ENCODE data around the gene KRT79. TPM values are rescaled to one million over a fixed set of nuclear protein-coding genes. Genes with fewer than 3 reads are reported as not detected.
A peak's percentile ranks its signal among the peaks of the same experiment; 100 is the strongest.

KRT79 gene
- total RNA-seq, 1 donor = not detected

DNA sequence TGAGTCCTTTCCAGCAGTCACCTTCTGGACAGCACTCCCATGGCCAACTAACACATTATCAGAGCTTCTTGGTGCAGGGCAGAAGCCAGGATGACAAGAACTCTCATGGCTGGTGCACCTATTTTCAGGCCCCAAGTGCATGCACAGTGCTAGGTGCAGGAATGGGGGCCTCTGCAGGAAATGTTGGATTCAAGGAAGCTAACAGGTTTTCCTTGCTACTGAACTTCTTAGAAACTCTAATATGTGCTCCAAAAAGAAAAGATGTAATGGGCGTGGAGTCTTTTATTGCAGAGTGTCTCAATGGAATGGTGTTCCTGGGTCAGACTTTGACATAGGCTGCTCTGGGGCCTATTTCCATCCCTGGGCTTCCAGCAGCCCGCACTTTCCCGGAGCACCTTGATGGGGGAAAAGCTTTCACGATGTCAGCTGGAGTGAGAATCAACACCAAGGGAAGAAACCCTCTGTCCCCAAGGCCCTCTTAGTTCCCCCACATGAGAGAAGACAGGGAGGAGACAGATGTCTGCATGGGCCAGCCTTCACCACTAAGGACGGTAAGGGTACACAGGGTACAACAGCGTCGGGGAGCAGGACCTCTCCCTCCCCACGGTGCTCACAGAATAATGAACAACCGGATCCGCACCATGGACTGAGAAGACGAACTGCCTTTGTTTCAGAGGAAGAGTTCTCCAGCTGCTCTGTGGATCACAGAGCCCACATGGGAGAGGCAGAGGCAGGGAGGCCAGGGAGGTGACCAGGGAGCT, 45.1 kb downstream of the KRT79 start:
- no peak for TF ChIP-seq CTCF (IDR thresholded peaks at IDR 0.05; ENCODE audit: insufficient read depth, low read depth, low read length)
- H3K4me3 ChIP-seq (ENCODE audit: low read depth, low read length) = no peak overlapping the region
- DNase-seq (ENCODE audit: low read depth) = no peak

- H3K4me3 ChIP-seq (ENCODE audit: low read depth, low read length) = no peak overlapping the region
- DNase-seq (ENCODE audit: low read depth) = no peak
- no peak for TF ChIP-seq CTCF (IDR thresholded peaks at IDR 0.05; ENCODE audit: insufficient read depth, low read depth, low read length)
Observed at GRCh38 chr12:52788192-52788875, 45.8 kb downstream of the KRT79 start.

DNA sequence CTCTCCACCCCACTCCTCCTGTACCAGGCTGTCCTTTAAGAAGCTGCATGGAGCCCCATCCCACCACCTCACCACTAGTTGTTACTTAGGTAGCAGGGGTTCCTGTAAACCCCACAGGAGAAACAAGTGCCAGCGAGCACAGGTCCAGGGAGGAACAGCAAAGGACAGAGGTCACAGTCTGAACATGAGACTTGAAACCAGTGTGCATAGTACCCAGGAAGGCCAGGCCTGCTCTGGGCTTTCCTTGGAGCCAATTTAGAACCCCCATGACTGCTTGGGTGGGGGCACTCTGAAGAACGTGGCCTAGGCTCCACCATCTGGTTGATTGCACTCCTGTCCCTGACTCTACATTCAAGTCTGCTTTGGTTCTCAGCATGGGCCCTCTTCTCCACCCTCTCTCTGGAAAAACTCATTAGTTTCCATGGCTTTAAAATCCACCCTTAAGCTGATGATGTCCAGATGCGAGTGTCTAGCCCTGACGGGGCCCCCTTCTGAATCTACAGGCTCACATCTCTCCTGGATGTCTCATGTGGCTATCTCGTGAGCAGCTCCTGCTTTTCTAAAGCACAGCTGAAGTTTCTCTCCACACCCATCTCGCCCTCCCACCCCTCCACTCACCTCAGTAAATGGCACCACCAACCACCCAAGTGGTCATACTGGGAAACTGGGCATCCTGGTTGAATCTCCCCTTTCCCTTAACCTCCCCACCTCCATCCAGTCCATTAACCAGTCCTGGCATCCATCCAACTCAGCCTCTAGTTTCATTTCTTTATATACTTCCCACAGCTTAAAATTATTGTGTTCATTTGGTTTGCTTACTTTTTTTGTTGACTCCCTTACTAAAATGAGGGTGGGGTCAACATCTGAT, 46.6 kb downstream of the KRT79 start:
- peak; percentile 9 for DNase-seq (ENCODE audit: low read depth)
- no peak overlapping the region for H3K4me3 ChIP-seq (ENCODE audit: low read depth, low read length)
- TF ChIP-seq CTCF (IDR thresholded peaks at IDR 0.05; ENCODE audit: insufficient read depth, low read depth, low read length) = no peak

DNA sequence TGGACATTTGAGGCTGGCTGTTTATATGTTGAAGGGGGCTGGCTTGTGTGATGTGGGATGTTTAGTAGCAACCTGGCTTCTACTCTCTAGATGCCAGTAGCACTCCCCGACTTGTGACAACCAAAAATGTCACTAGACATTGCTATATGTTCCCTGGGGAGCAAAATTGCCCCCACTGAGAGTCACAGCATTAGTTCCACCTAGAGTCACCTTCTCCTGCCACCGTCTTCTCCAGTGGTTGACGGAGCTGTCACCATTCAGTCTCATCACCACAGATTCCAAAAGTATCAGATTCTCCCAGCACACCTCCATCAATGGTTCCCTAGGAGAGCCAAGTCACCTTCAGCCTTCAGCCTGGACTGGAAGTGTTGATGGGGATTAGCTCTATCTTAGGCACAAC, 49.2 kb downstream of the KRT79 start:
- no peak overlapping the region for H3K4me3 ChIP-seq (ENCODE audit: low read depth, low read length)
- no peak for DNase-seq (ENCODE audit: low read depth)
- TF ChIP-seq CTCF (IDR thresholded peaks at IDR 0.05; ENCODE audit: insufficient read depth, low read depth, low read length) = no peak

DNA sequence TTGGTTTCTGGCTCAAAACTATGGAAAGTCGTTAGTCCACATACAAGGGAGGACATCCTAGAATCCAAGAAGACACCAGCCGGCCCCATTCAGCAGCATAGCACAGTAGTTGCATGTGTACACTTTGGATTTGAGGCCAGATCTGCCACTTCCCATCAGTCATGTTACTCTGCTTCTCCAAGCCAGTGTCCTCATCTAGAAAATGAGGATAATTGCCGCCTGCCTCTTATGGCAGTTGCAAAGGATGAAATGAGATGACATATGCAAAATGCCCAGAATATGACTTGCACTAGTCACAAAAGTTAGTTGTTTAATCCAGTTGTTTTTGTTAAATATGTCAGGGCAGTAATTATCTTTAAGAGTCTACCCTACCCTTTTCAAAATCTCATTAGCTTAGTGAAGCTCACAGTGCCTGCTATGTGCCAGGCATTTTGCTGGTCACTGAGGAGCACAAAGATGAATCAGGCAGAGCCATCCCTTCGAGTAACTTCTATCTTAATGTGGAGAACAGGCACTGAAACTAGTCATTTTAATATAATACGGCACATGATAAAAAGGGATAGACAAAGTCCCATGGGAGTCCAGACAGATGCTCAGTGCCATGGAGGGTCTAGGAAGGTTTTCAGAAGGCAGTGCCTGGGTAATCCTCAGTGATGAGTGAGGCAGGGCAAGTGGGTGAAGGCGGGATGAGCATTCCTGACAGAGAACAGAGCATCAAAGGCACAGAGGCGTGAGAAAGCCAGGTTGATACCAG, 50.4 kb downstream of the KRT79 start:
- no peak overlapping the region for H3K4me3 ChIP-seq (ENCODE audit: low read depth, low read length)
- DNase-seq (ENCODE audit: low read depth) = no peak
- TF ChIP-seq CTCF (IDR thresholded peaks at IDR 0.05; ENCODE audit: insufficient read depth, low read depth, low read length) = no peak

GRCh38 chr12:52782502-52782901, 51.6 kb downstream of the KRT79 start:
- TF ChIP-seq CTCF (IDR thresholded peaks at IDR 0.05; ENCODE audit: insufficient read depth, low read depth, low read length) = no peak
- no peak overlapping the region for H3K4me3 ChIP-seq (ENCODE audit: low read depth, low read length)
- DNase-seq (ENCODE audit: low read depth) = no peak

Data from fibroblast of villous mesenchyme (primary cell).